Muscle layer of colon (tissue), 2 donors: Measurements from ENCODE around the gene QRSL1.
A peak's percentile ranks its signal among the peaks of the same experiment; 100 is the strongest.
"Not testable (repeated sequence)": the region's sequence is repeated elsewhere in the genome, so short reads cannot be mapped to it uniquely, and the experiment has no call there.

ENCODE experiments used
- H3K27ac ChIP-seq: one replicate; pipeline ENCODE4 v1.7.0; 2013; ENCODE audit warnings: low read depth, mild to moderate bottlenecking, low read length, moderate library complexity
- H3K27me3 ChIP-seq, 2 donors: one replicate each; pipeline ENCODE4 v1.7.0; 2013; ENCODE audit warnings: low read length in 2 of 2, mild to moderate bottlenecking in 2 of 2; ENCODE audit not compliant: insufficient read depth in 2 of 2, control insufficient read depth in 1 of 2
- H3K36me3 ChIP-seq: one replicate; pipeline ENCODE4 v1.7.0; 2013; ENCODE audit warnings: mild to moderate bottlenecking, low read length; ENCODE audit not compliant: insufficient read depth
- H3K4me1 ChIP-seq: one replicate; pipeline ENCODE4 v1.7.0; 2013; ENCODE audit warnings: mild to moderate bottlenecking, low read length; ENCODE audit not compliant: insufficient read depth
- H3K4me3 ChIP-seq, 2 donors: one replicate each; pipeline ENCODE4 v1.7.0; 2013; ENCODE audit warnings: low read length in 2 of 2, low read depth in 1 of 2, mild to moderate bottlenecking in 1 of 2, moderate library complexity in 1 of 2
- H3K9ac ChIP-seq: one replicate; pipeline ENCODE4 v1.7.0; 2013; ENCODE audit warnings: low read length
- H3K9me3 ChIP-seq: one replicate; pipeline ENCODE4 v1.7.0; 2013; ENCODE audit warnings: mild to moderate bottlenecking, low read length
- donor health status: abdominal sarcoma.
- donor health status: Adenocarcinoma of cecum.

The QRSL1 gene

GRCh38 chr6:106626485-106626884 is 2.9 kb upstream of the QRSL1 start:
- Histone ChIP-seq H3K4me1 (peaks cover 16% of the 10 kb centered on the region), H3K27me3 (no peaks in the 10 kb centered on the region), H3K4me3 (no peak overlapping the region), H3K36me3 (no peaks in the 10 kb centered on the region), H3K9me3 (no peaks in the 10 kb centered on the region), H3K9ac (no peak overlapping the region), H3K27ac (no peak overlapping the region)

DNA sequence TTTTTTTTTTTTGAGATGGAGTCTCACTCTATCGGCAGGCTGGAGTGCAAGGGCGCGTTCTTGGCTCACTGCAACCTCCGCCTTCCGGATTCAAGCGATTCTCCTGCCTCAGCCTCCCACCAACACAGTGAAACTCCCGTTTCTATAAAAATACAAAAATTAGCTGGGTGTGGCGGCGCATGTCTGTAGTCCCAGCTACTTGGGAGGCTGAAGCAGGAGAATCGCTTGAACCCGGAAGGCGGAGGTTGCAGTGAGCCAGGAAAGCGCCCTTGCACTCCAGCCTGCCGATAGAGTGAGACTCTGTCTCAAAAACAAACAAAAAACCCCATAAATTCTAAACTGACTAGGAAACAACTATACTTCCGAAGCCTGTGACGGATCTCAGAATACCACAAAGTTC is 1.6 kb upstream of the QRSL1 start:
- H3K4me1 ChIP-seq: peaks cover 16% of the 10 kb centered on the region
- H3K9me3 ChIP-seq, H3K4me3 ChIP-seq, H3K36me3 ChIP-seq, H3K27me3 ChIP-seq, H3K27ac ChIP-seq, H3K9ac ChIP-seq: not testable (repeated sequence)

DNA sequence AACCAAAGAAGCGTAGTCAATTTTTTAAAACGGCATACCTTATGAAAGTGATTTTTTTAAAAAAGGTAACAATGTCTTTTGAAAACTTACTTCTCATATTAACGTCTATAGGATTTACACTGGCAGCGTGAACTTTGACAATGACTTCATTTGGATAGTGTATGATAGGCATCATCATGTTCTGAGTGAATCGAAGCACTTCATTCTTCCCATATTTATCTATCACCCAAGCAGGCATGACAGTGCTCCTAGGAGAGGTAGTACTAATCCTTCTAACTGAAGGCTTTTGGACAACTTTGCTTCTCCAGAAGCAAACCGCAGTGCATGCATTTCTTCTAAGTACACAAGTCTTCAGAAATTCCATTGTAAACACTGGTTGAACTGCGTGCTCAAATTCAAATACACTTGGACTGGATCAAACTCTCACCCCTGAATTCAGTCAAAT is 698 bp upstream of the QRSL1 start:
- H3K9me3 ChIP-seq: no peaks in the 10 kb centered on the region
- H3K4me3 ChIP-seq: peak overlapping the region; percentile 98 to 99
- H3K36me3 ChIP-seq: no peaks in the 10 kb centered on the region
- H3K27ac ChIP-seq: peak overlapping the region; percentile 61
- peak overlapping the region; percentile 91 for H3K9ac ChIP-seq
- peaks cover 16% of the 10 kb centered on the region for H3K4me1 ChIP-seq
- no peaks in the 10 kb centered on the region for H3K27me3 ChIP-seq

DNA sequence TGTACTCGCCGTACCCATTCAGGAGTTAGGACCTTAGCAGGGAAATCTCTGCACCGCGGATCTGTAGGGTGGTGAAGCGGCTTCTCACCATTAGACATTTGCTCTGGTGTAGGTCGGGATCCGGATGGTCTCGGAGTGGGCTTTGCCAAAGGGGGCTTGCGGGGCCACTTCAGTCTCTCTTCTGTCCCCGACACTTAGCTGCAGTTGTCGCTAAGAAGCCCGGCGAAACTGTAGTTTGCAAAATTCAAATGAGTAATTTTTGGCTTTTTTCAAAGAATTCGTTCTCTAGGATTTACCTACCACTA is 433 bp downstream of the QRSL1 start:
- Histone ChIP-seq H3K27me3 (no peaks in the 10 kb centered on the region), H3K27ac (peak overlapping the region; percentile 67), H3K36me3 (no peaks in the 10 kb centered on the region), H3K4me1 (peaks cover 16% of the 10 kb centered on the region), H3K9me3 (no peaks in the 10 kb centered on the region), H3K4me3 (peak overlapping the region; percentile 98 to 99), H3K9ac (peak overlapping the region; percentile 91)

- Histone ChIP-seq H3K9ac (peak overlapping the region; percentile 91), H3K27ac (no peak overlapping the region)
Measured at GRCh38 chr6:106630366-106630765, 988 bp downstream of the QRSL1 start.

GRCh38 chr6:106631346-106631745 is 2.0 kb downstream of the QRSL1 start:
- Histone ChIP-seq H3K27me3 (no peaks in the 10 kb centered on the region), H3K36me3 (no peaks in the 10 kb centered on the region), H3K9me3 (no peaks in the 10 kb centered on the region), H3K9ac (no peak overlapping the region), H3K27ac (no peak overlapping the region), H3K4me1 (peaks cover 16% of the 10 kb centered on the region), H3K4me3 (no peak overlapping the region)

More at GRCh38 chr6:106630366-106630765, 988 bp downstream of the QRSL1 start:
- Histone ChIP-seq H3K9me3 (no peaks in the 10 kb centered on the region), H3K36me3 (no peaks in the 10 kb centered on the region), H3K4me3 (peak overlapping the region; percentile 98 to 99), H3K4me1 (peaks cover 16% of the 10 kb centered on the region), H3K27me3 (no peaks in the 10 kb centered on the region)

- no peaks in the 10 kb centered on the region for H3K9me3 ChIP-seq
- H3K36me3 ChIP-seq: no peaks in the 10 kb centered on the region
- H3K27me3 ChIP-seq: no peaks in the 10 kb centered on the region
- H3K9ac ChIP-seq: no peak overlapping the region
- no peak overlapping the region for H3K27ac ChIP-seq
- no peak overlapping the region for H3K4me3 ChIP-seq
- H3K4me1 ChIP-seq: peaks cover 9% of the 10 kb centered on the region
Measured at GRCh38 chr6:106634565-106634964, 5.2 kb downstream of the QRSL1 start.

- Histone ChIP-seq H3K4me3 (no peak overlapping the region), H3K36me3 (no peaks in the 10 kb centered on the region), H3K9me3 (no peaks in the 10 kb centered on the region), H3K4me1 (no peaks in the 10 kb centered on the region), H3K27me3 (no peaks in the 10 kb centered on the region), H3K9ac (no peak overlapping the region), H3K27ac (no peak overlapping the region)
Measured at GRCh38 chr6:106637051-106637716, 7.8 kb downstream of the QRSL1 start.

- Histone ChIP-seq H3K27ac (no peak overlapping the region), H3K36me3 (peaks cover 3% of the 10 kb centered on the region), H3K9me3 (no peaks in the 10 kb centered on the region), H3K4me1 (no peaks in the 10 kb centered on the region), H3K27me3 (no peaks in the 10 kb centered on the region), H3K4me3 (no peak overlapping the region), H3K9ac (no peak overlapping the region)
Measured at GRCh38 chr6:106637717-106638341, 8.5 kb downstream of the QRSL1 start.

GRCh38 chr6:106639812-106640211 is 10.4 kb downstream of the QRSL1 start:
- H3K9me3 ChIP-seq: no peaks in the 10 kb centered on the region

GRCh38 chr6:106642476-106642875 is 13.1 kb downstream of the QRSL1 start:
- Histone ChIP-seq H3K36me3 (peaks cover 13% of the 10 kb centered on the region), H3K9me3 (no peaks in the 10 kb centered on the region), H3K4me3 (no peak overlapping the region)

More at GRCh38 chr6:106639812-106640211, 10.4 kb downstream of the QRSL1 start:
- H3K27ac ChIP-seq: no peak overlapping the region
- no peak overlapping the region for H3K9ac ChIP-seq
- no peaks in the 10 kb centered on the region for H3K27me3 ChIP-seq
- H3K4me3 ChIP-seq: no peak overlapping the region
- peaks cover 13% of the 10 kb centered on the region for H3K36me3 ChIP-seq
- H3K4me1 ChIP-seq: no peaks in the 10 kb centered on the region

GRCh38 chr6:106643061-106643460 is 13.7 kb downstream of the QRSL1 start:
- no peaks in the 10 kb centered on the region for H3K9me3 ChIP-seq
- no peak overlapping the region for H3K4me3 ChIP-seq
- no peak overlapping the region for H3K9ac ChIP-seq
- H3K27ac ChIP-seq: no peak overlapping the region
- H3K27me3 ChIP-seq: no peaks in the 10 kb centered on the region
- peaks cover 13% of the 10 kb centered on the region for H3K36me3 ChIP-seq
- no peaks in the 10 kb centered on the region for H3K4me1 ChIP-seq

More at GRCh38 chr6:106642476-106642875, 13.1 kb downstream of the QRSL1 start:
- Histone ChIP-seq H3K27me3 (no peaks in the 10 kb centered on the region), H3K4me1 (no peaks in the 10 kb centered on the region), H3K27ac (no peak overlapping the region), H3K9ac (no peak overlapping the region)
